ENCODE measurements around the gene EPHA10.
A peak's percentile ranks its signal among the peaks of the same experiment; 100 is the strongest.
"Not testable (repeated sequence)": the region's sequence is repeated elsewhere in the genome, so short reads cannot be mapped to it uniquely, and the experiment has no call there.

Gene EPHA10

DNA sequence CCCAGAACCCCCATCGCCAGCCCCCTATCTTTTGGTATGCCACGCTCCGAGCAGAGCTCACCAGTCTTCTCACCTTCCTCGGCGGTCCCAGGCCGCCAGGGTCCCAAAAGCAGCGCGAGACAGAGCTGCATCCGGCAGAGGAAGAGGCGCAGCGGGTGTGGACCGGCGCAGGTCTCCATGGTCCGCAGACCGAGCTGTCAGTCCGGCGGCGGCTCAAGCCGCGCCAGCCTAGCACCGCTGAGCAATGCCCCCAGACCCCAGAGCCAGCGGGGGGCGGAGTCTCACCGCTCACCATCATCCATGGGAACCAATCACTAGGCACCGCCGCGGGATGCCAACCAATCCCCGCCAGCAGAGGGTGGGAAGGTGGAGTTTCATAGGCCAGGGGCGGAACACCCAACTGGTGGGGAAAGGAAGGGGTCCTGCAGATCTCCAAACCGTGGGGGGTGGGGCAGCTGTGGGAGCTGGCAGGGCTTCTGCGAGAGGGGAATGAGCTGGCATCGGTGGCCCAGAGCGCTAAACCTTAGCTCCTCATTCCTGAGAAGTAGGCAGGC, at the start of gene EPHA10:
Gene EPHA10, minus strand, starts transcription at position 233 of the 554 bp plus-strand sequence. Its CDS starts 54 bp downstream, at position 179.
- DNase-seq: no peak

DNA sequence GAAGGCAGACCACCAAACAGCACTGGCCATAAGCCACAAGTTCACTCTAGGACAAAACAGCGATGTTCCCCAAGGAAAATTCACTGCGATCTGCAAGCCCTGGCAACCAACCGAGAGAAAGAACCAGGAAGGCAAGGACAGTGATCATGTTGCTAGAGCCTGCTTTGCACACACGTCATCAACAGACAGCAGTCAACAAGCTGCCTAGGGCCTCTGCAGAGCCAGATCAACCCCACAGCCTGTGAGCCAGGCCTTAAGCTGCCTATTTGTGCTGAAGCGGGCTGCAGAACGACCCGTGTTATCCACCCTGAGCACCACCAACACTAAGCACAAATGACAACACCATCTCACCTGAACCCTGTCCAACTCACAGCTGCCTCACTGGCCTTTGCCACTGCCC, 49.3 kb upstream of the EPHA10 start:
- no peak for DNase-seq

GRCh38 chr1:37813529-37814145, 48.7 kb upstream of the EPHA10 start:
- DNase-seq: no peak

DNA sequence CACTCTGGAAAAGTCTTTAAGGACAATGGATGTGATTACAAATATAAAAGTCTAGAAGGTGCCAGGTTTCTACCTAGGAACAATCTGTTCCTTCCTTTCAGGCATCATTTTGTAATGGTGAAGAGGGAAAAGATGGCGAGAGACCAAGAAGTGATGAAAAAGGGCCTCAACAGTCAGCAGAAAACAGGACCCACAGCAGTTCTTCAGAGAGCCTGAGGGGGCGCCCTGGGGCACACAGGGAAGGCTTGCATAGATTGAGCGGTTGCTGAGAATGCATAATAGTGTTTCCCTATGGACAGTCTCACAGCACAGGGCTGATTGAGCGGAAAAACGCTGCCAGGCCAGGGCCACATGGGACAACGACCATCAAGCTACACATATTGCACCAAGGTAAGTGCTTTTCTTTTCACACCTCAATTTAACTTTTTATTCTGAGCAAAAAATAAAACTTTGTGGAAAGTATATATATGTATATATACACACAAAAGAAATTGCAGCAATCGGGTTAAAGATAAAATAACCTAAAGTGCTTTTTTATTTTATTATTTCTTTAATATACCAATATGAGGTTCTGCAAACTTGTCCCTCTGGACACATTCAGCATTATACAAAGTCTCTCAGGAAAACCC, 46.2 kb upstream of the EPHA10 start:
- DNase-seq: peak; percentile 85

GRCh38 chr1:37809942-37810341, 45.0 kb upstream of the EPHA10 start:
- DNase-seq: no peak

DNA sequence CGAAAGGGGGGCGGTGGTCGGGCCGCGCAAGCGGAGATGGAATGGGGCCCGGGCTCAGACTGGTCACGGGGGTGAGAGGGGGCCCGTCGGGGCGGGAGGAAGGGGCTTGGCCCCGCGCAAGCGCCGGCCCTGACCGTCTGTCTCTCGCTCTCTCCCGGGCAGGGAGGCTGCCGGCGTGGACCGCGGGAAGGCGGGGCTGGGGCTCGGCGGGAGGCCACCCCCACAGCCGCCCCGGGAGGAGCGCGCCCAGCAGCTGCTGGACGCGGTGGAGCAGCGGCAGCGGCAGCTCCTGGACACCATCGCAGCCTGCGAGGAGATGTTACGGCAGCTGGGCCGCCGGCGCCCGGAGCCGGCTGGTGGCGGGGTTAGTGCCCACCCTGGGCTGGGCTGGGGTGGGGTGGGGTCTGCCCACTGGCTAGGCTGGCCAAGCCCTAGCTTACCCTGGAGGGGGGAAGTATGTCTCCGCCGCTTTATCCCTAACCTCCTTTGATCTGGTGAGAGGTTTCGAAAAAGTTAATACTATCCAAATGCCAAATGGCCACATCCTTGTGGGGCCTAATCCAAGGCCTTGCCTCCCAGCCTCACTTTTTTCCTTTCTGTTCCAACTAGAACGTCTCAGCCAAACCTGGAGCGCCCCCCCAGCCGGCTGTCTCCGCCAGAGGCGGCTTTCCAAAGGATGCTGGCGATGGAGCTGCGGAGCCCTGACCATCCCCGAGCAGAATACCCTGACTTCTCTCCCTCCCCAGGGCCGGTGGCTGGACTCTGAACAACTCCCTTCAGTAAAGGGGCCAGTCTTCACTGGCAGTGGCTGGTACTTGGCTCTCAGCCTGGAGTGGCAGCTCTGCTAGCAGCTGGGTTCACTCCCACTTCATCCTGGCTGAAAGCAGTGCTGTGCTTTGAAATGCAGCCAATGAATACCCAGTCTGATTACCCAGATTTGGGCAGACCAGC, 43.7 kb upstream of the EPHA10 start:
- peak; percentile 90 for DNase-seq

DNA sequence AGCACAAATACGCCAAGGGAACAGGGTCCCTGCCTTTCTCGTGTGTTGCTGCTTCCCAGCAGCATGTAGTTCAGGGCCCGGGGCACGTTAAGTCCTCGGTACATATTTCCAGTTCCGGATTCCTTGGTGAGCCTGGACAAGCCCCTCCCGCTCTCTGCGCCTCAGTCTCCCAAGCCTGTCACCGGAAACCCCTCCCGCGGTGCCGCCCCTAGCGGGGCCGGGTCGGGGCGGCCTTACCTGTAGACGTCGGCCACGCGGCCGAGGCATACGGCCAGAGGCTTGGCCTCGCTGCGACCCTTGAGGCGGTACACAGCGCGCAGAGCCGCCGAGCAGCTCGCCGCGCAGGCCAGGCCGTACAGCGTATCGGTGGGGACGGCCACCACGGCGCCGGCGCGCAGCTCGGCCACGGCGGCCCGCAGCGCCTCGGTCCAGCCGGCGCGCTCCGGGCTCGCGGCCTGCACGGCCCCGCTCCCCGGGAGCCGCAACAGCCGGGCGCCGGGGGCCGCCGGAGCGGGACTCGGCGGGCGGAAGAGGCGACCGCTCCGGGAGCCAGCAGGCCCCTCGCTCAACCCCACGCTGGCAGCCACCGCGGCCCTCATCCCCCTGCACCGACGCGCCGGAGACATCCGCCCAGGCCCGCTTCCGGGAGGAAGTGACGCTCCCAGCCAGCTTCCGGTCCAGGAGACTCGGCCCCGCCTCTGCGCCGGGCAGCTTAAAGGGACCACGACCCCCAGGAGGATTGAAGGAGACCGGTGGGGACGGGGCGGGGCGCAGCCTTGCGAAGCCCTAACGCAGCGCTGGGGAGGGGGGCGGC, 42.8 kb upstream of the EPHA10 start, which contains the start of the genes C1orf122 and YRDC:
Gene C1orf122, plus strand, starts transcription at position 236 of the 814 bp plus-strand sequence. CDS start 615 bp downstream, outside the sequence.
Gene YRDC, minus strand, starts transcription at position 654 of the 814 bp plus-strand sequence. Its CDS starts 28 bp downstream, at position 626.
- peak; percentile 97 for DNase-seq

GRCh38 chr1:37807220-37807554, 42.3 kb upstream of the EPHA10 start:
- no peak for DNase-seq

- no peak for DNase-seq
These were observed 37.5 kb upstream of the EPHA10 start for GRCh38 chr1:37802439-37802838.

GRCh38 chr1:37797750-37798345, 32.9 kb upstream of the EPHA10 start:
- no peak for DNase-seq

GRCh38 chr1:37795340-37796125, 30.6 kb upstream of the EPHA10 start:
- peak; percentile 87 for DNase-seq

- DNase-seq: no peak
These were observed 29.7 kb upstream of the EPHA10 start for GRCh38 chr1:37794372-37795339.

DNA sequence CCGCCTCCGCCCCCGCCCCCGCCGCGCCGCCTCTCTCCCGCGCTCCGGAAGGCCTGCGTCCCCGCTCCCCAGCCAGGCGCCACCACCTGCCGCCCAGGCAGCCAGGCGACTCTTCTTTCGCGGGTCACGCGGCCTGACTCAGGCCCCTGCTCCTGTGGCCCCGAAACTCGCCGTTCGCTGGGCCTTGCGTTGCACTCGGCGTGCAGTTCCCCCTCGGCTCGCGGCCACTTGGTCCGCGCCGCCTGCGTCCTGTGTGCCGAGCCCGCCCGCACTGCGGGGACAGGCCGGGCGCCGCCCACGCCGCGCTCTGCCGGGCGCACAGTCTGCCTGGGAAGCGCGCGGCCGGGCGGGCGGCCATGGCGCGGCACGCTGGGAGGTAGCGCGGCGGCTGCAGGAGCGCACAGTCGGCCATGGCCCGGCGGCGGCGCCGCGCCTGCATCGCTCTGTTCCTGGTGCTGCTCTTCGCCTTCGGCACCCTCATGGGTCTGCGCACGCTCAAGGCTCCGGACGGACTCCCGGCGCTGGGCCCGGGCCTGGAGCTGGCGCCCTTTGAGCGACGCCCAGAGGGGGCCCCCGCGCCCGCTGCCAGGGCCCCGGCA, 29.0 kb upstream of the EPHA10 start, which contains the start of gene MANEAL:
Gene MANEAL, plus strand, starts transcription at position 75 of the 599 bp plus-strand sequence. Its CDS starts 336 bp downstream, at position 411.
- DNase-seq: peak; percentile 79

DNA sequence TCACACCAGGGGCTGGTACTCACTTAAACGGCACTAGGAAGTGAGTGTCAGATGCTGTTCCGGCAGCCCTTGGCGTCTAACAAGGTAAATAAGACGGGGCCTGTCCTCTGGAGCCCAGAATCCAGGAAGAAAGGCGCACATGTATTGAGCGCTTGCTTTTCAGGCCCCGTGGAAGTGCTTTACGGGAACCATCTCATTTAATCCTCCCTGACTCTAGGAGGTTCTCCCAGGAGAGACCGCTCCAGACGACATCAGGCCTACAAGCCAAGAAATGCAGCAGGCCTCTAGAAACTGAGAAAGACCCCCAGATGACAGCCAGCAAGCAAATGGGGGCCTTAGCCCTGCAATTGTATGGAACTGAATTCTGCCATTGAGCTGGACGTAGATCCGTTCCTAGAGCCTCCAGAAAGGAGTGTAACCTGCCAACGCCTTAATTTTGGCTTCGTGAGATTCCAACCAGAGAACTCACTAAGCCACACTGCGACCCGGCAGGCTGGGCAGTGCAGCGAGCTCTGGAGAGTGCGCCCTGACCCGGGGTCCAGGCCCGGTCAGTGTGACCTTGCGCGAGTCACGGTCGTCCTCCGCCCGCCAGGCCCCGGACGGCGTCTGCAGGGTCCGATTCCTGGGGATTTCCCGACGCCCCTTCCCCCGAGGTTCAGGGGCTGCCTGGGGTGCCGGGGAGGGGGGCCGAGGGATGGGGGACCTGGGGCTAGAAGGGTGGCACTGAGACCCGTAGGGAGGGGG, 28.2 kb upstream of the EPHA10 start:
- no peak for DNase-seq

GRCh38 chr1:37782491-37782890, 17.6 kb upstream of the EPHA10 start:
- no peak for DNase-seq

DNA sequence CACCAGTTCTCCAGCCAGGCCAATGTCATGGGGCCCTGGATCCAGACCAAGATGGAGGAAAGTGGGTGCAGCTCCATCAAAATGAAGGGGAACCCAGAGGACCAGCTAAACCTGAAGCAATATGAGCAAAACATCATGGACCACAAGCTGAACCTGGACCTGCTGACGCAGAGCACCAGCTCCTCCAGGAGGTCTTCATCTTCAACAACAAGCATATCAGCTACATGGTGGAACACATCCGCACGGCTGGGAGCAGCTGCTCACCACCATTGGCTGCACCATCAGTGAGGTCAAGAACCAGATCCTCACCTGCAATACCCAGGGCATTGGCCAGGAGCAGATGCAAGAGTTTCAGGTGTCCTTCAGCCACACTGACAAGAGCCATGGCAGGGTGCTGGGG, 13.7 kb upstream of the EPHA10 start:
- no peak for DNase-seq

- DNase-seq: no peak
These were observed 12.1 kb upstream of the EPHA10 start for GRCh38 chr1:37776946-37777516.

DNA sequence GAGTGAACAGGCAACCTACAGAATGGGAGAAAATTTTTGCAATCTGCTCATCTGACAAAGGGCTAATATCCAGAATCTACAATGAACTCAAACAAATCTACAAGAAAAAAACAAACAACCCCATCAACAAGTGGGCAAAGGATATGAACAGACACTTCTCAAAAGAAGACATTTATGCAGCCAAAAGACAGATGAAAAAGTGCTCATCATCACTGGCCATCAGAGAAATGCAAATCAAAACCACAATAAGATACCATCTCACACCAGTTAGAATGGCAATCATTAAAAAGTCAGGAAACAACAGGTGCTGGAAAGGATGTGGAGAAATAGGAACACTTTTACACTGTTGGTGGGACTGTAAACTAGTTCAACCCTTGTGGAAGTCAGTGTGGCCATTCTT, 6.5 kb upstream of the EPHA10 start:
- not testable (repeated sequence) for DNase-seq

All from islet precursor cell (in vitro differentiated cells).